ENCODE data around the gene OPN1MW.
"Not testable (repeated sequence)": the region's sequence is repeated elsewhere in the genome, so short reads cannot be mapped to it uniquely, and the experiment has no call there.

The OPN1MW gene

GRCh38 chrX:154182296-154182695 is at the start of gene OPN1MW:
Gene OPN1MW (plus strand): TSS chrX:154182596. CDS start chrX:154182678, 82 bp downstream.
- DNase-seq (ENCODE audit: low read depth in 3 of 3), result not testable (repeated sequence)

DNA sequence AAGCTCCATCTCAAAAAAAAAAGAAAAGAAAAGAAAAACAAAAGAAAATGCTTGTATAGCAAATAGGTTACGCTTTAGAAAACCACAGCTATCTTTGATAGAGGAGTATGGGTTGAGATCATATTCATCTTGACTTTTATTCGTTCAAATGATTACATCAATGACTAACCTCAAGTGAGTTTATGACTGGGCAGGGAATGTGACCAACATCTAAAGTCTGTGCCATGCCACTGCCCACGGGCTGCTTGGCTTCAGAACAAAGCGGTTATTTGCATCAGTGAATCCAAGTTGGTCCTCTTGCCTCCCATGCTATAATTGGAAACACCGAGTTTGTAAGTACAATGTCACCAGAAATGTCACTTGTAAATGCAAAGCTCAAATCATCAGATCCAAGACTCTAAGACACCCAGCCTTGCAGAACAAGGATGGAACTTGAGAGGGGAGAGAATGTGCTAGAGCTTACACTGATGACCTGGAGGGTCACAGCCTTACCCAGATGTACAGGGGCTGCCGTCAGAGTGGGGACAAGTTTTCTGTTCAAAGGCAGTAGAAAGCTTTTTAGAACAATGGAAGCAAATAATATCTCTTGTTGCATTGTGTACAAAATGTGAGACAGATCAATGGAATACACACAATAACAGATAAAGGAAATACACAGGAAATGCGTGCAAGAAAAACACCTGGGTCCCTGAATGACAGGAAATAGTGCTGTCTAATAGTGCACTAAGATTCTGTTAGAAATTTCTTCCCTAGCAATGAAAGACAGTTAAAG is 46.8 kb upstream of the OPN1MW start:
- no peak for DNase-seq (ENCODE audit: low read depth in 3 of 3)

- peak; percentile 30 to 55 (median 41) for DNase-seq (ENCODE audit: low read depth in 3 of 3)
Observed at GRCh38 chrX:154136627-154137161, 45.7 kb upstream of the OPN1MW start.

DNA sequence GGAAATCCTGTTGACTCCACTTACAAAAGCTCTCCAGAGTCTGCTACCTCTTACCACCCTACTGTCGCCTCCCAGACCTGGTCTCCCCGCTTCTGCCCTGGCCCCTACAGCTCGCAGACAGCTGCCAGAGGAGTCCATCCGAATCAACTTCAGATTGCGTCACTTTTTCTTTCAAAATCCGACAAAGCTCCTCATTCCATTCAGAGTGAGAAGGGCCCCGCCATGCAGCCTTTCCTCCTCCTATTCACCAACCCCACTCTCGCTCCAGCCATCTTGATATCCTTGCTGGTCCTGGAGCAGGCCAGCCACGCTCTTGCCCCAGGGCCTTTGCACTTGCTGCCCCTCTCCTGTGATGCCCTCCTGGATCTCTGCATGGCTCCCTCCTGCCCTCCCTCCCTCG is 43.5 kb upstream of the OPN1MW start:
- no peak for DNase-seq (ENCODE audit: low read depth in 3 of 3)

DNA sequence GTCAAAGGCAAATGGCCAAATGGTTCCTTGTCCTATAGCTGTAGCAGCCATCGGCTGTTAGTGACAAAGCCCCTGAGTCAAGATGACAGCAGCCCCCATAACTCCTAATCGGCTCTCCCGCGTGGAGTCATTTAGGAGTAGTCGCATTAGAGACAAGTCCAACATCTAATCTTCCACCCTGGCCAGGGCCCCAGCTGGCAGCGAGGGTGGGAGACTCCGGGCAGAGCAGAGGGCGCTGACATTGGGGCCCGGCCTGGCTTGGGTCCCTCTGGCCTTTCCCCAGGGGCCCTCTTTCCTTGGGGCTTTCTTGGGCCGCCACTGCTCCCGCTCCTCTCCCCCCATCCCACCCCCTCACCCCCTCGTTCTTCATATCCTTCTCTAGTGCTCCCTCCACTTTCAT is 42.2 kb upstream of the OPN1MW start:
- no peak for DNase-seq (ENCODE audit: low read depth in 3 of 3)

DNA sequence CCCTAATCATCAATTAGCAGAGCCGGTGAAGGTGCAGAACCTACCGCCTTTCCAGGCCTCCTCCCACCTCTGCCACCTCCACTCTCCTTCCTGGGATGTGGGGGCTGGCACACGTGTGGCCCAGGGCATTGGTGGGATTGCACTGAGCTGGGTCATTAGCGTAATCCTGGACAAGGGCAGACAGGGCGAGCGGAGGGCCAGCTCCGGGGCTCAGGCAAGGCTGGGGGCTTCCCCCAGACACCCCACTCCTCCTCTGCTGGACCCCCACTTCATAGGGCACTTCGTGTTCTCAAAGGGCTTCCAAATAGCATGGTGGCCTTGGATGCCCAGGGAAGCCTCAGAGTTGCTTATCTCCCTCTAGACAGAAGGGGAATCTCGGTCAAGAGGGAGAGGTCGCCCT is 41.7 kb upstream of the OPN1MW start:
- no peak for DNase-seq (ENCODE audit: low read depth in 3 of 3)

- no peak for DNase-seq (ENCODE audit: low read depth in 3 of 3)
Observed at GRCh38 chrX:154142386-154142785, 40.0 kb upstream of the OPN1MW start.

DNA sequence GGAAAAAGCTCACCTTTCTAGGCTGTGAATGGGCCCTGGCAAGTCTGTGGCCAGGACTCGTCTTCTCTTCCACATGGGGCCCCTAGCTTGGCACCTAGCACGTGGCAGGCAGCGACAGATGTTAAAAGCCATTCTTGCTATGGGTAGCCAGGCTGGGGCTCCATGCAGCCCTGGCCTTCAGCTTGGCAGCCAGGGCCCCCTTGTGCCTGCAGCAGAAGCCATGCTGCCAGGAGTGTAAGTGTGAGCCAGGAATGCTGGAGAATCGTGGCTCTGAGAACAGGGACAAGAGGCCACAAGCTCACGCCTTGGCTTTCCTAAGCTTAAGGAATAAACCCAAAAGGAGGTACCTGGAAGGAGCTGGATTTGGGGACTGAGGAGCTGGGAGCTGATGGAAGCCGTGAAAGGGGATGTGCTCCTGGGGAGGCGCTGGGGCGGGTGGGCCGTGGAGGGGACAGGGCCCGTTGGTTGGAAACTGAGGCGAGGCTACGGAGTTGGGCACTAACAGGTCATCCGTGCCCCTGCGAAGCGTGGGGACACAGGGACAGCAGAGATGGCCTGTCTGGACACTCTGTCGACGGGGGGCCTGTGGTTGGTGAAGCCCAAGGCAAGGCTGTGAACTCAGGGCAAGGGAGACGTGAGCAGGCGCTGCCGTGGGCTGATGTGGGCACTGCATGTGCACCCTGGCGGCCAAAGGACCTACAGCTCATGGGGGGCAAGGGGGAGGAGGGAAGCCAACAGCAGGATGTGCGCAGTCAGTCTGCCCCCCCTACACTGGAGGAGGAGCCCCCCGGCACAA is 39.2 kb upstream of the OPN1MW start:
- DNase-seq (ENCODE audit: low read depth in 3 of 3), result no peak

GRCh38 chrX:154144010-154144409 is 38.4 kb upstream of the OPN1MW start, which contains the start of gene OPN1LW:
Gene OPN1LW (plus strand): TSS chrX:154144243. CDS start chrX:154144284, 41 bp downstream.
- not testable (repeated sequence) for DNase-seq (ENCODE audit: low read depth in 3 of 3)

GRCh38 chrX:154151030-154151429 is 31.4 kb upstream of the OPN1MW start:
- DNase-seq (ENCODE audit: low read depth in 3 of 3), result not testable (repeated sequence)

DNA sequence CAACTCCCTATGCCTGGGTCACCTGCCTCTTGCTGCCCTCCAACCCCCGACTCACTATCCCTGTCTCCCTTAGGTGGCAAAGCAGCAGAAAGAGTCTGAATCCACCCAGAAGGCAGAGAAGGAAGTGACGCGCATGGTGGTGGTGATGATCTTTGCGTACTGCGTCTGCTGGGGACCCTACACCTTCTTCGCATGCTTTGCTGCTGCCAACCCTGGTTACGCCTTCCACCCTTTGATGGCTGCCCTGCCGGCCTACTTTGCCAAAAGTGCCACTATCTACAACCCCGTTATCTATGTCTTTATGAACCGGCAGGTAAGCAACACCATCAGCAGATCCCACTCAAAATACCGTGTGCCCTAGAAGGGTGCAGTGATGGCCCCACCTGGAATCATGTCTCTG is 26.2 kb upstream of the OPN1MW start:
- not testable (repeated sequence) for DNase-seq (ENCODE audit: low read depth in 3 of 3)

DNA sequence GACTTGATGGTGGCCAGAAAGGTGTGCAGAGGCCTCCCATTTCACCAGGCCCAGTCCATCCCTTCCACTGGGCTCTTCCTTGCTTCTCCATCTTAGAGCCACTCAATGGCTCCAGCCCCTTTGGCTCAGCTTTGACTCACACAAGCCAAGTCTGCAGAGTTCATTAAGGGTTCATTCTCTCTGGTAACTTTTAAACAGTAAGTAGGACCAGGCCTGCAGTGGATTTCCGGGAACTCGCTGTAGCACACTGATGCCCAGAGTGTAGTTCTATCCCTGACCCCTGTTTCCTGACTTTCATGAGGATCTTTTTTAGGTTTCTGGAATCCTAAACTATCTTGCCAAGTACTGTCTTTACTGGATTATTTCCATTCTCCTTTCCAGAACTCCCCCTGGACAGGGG is 25.2 kb upstream of the OPN1MW start:
- DNase-seq (ENCODE audit: low read depth in 3 of 3), result not testable (repeated sequence)

GRCh38 chrX:154159345-154159744 is 23.1 kb upstream of the OPN1MW start:
- not testable (repeated sequence) for DNase-seq (ENCODE audit: low read depth in 3 of 3)

DNA sequence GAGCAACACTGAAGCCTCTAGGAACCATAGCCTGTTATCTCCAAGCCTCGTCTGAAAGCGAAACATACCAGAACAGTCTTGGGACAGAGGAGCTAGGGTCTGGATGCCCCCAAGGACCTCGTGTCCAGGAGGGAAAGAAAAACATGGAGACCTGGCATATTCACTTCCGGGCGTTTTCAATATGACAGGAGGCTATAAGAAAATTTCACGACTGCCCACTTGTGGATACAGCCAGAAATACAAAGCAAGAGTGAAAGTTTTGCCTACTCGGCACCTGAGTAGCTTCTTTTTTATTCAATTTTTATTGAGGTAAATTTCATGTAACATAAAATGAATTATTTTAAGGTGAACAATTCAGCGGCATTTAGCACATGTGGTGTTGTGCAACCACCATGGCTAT is 17.5 kb upstream of the OPN1MW start:
- DNase-seq (ENCODE audit: low read depth in 3 of 3), result not testable (repeated sequence)

GRCh38 chrX:154168384-154168783 is 14.0 kb upstream of the OPN1MW start:
- not testable (repeated sequence) for DNase-seq (ENCODE audit: low read depth in 3 of 3)

DNA sequence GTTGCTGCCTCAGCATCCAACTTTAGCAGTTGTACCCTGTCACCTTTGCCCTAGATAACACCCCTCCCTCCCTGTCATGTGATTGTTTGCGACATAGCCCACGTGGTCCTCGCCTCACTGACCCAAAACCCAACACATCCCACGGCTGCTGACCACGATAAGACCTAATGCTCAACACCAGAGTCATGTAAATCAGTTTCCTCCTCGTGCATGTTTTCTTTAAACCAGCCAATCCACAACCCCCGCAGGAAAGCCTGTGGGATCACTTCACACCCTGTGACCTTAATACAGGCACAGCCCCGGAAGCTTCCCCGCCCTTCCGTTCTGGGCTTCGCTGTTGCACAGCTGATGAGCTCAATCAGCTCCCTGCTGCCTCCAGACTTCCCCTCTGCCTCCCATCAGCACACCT is 9.9 kb upstream of the OPN1MW start:
- DNase-seq (ENCODE audit: low read depth in 3 of 3), result not testable (repeated sequence)

DNA sequence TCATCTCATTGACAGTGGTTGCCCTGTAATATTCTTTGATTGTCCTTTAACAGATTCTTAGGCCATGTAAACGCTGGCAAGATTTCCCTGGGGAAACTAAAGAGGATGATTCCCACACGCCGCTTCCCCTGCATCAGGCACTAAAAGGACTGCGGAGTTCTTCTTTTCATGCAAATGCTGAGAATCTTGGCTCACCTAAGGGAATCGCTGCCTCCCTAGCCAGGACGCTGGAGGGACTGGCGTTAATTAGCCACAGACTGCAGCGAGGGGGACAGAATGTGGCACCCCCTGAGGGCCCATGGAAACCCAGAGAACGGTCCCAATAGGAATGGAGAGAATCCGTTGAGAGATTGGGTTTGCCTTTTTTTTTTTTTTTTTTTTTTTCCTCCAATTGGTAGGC is 8.0 kb upstream of the OPN1MW start:
- DNase-seq (ENCODE audit: low read depth in 3 of 3), result not testable (repeated sequence)

- DNase-seq (ENCODE audit: low read depth in 3 of 3), result not testable (repeated sequence)
Observed at GRCh38 chrX:154183794-154184193, 1.4 kb downstream of the OPN1MW start.

DNA sequence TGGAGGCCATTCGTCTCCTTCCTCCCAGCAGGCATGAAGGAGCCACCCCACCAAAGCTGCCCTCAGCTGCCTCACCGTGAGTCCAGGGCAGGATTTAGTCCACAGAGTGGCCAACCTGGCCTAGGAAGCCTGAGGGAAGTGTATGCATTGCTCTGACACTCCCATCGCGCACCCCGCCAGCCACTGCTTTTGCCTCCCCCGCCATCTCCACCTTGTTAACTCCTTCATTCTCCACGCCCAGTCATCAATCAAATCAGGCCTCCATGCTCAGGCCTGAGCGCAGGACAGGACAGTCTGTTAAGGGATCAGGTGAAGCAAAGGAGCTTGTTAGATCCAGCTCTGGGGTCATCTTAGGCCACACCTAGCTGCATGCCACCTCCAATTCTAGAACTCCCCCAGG is 10.4 kb downstream of the OPN1MW start:
- DNase-seq (ENCODE audit: low read depth in 3 of 3), result not testable (repeated sequence)

DNA sequence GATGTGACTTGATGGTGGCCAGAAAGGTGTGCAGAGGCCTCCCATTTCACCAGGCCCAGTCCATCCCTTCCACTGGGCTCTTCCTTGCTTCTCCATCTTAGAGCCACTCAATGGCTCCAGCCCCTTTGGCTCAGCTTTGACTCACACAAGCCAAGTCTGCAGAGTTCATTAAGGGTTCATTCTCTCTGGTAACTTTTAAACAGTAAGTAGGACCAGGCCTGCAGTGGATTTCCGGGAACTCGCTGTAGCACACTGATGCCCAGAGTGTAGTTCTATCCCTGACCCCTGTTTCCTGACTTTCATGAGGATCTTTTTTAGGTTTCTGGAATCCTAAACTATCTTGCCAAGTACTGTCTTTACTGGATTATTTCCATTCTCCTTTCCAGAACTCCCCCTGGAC is 11.9 kb downstream of the OPN1MW start:
- DNase-seq (ENCODE audit: low read depth in 3 of 3), result not testable (repeated sequence)

DNA sequence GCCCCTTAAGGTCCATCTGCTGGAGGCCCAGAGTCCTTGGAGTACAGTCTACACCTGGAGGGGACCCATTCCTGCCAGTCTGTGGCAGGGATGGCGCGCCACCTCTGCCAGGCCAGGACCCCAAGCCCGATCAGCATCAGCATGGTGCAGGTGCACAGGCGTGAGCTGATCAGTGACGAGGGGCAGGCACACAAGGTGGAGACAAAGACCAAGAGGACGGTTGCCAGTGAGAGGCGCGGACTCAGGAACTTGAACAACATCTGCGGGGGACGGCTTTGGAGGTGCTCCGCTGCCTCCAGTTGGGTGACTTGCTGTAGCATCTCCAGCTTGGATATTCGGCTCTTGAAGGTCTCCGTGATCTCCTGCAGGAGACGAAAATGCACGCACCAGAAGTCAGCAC is 14.1 kb downstream of the OPN1MW start:
- DNase-seq (ENCODE audit: low read depth in 3 of 3), result not testable (repeated sequence)

DNA sequence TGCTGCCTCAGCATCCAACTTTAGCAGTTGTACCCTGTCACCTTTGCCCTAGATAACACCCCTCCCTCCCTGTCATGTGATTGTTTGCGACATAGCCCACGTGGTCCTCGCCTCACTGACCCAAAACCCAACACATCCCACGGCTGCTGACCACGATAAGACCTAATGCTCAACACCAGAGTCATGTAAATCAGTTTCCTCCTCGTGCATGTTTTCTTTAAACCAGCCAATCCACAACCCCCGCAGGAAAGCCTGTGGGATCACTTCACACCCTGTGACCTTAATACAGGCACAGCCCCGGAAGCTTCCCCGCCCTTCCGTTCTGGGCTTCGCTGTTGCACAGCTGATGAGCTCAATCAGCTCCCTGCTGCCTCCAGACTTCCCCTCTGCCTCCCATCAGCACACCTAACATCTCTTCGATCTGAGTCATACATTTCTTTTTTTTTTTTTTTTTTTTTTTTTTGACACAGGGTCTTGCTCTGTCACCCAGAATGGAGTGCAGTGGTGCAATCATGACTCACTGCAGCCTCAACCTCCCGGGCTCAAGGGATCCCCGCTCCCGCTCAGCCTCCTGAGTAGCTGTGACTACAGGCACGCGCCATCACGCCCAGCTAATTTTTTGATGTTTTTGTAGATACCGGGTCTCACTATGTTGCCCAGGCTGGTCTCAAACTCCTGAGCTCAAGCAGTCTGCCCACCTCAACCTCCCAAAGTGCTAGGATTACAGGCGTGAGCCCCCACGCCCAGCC is 27.4 kb downstream of the OPN1MW start:
- not testable (repeated sequence) for DNase-seq (ENCODE audit: low read depth in 3 of 3)
